GM12878 (cell line): ENCODE results near the gene STPG3. TPM values are rescaled to one million over a fixed set of nuclear protein-coding genes. Genes with fewer than 3 reads are reported as not detected.
A peak's percentile ranks its signal among the peaks of the same experiment; 100 is the strongest.

Experiments used
- ATF2 ChIP-seq: IDR thresholded peaks from 2 replicates; pipeline ENCODE4 v1.6.1; 2012; ENCODE audit warnings: low read length, inconsistent platforms
- CEBPB ChIP-seq, 2 experiments: fragments of 150-350 bp in 1 of 2; IDR thresholded peaks; 2 replicates each; pipeline ENCODE4 v1.6.1; 2012 to 2014; ENCODE audit warnings: low read depth in 2 of 2, low read length in 2 of 2, borderline replicate concordance in 1 of 2, inconsistent platforms in 1 of 2
- CHD1 ChIP-seq: IDR thresholded peaks from 2 replicates; pipeline ENCODE4 v1.6.1; 2012; ENCODE audit warnings: low read depth, low read length, improper control_type of control experiment
- EGR1 ChIP-seq, 2 experiments: IDR thresholded peaks; 1 replicate in 1 of 2; 2 replicates in 1 of 2; pipeline ENCODE4 v1.6.1; 2011 to 2012; ENCODE audit warnings: low read depth in 2 of 2, low read length in 2 of 2, borderline replicate concordance in 1 of 2, mild to moderate bottlenecking in 1 of 2, moderate library complexity in 1 of 2
- GATAD2B ChIP-seq: fragments of 450-650 bp; conservative IDR thresholded peaks from 2 replicates; pipeline ENCODE4 v1.6.1; 2017; ENCODE audit warnings: low read depth, mild to moderate bottlenecking, moderate library complexity
- HCFC1 ChIP-seq: fragments of 150-350 bp; IDR thresholded peaks from 2 replicates; pipeline ENCODE4 v1.6.1; 2014; ENCODE audit warnings: low read length
- JUND ChIP-seq: IDR thresholded peaks from 2 replicates; pipeline ENCODE4 v1.6.1; 2012; ENCODE audit warnings: low read depth, mild to moderate bottlenecking, low read length, improper control_type of control experiment, moderate library complexity
- NR2C2 ChIP-seq: IDR thresholded peaks from 2 replicates; pipeline ENCODE4 v1.6.1; 2011; ENCODE audit warnings: borderline replicate concordance, low read depth; ENCODE audit not compliant: control insufficient read depth, insufficient read length
- NRF1 ChIP-seq: conservative IDR thresholded peaks from 2 replicates; pipeline ENCODE4 v1.6.1; 2011; ENCODE audit warnings: mild to moderate bottlenecking, low read depth, low read length, improper control_type of control experiment
- PBX3 ChIP-seq: IDR thresholded peaks from 2 replicates; pipeline ENCODE4 v1.6.1; 2011; ENCODE audit warnings: mild to moderate bottlenecking, low read depth, low read length, moderate library complexity; ENCODE audit not compliant: insufficient replicate concordance
- PML ChIP-seq: IDR thresholded peaks from 2 replicates; pipeline ENCODE4 v1.6.1; 2012; ENCODE audit warnings: low read length, inconsistent platforms
- POLR2AphosphoS2 ChIP-seq: IDR thresholded peaks from 2 replicates; pipeline ENCODE4 v1.6.1; 2011; ENCODE audit warnings: low read depth, mild to moderate bottlenecking, low read length, improper control_type of control experiment, moderate library complexity
- SREBF1 ChIP-seq: IDR thresholded peaks from 2 replicates; pipeline ENCODE4 v1.6.1; 2012; ENCODE audit warnings: mild to moderate bottlenecking, low read length
- SRF ChIP-seq, 2 experiments: IDR thresholded peaks; 2 replicates each; pipeline ENCODE4 v1.6.1; 2011; ENCODE audit warnings: low read depth in 2 of 2, low read length in 2 of 2, mild to moderate bottlenecking in 1 of 2, moderate library complexity in 1 of 2
- TCF12 ChIP-seq: IDR thresholded peaks from 2 replicates; pipeline ENCODE4 v1.6.1; 2011; ENCODE audit warnings: low read depth, mild to moderate bottlenecking, low read length
- TCF3 ChIP-seq: IDR thresholded peaks from 2 replicates; pipeline ENCODE4 v1.6.1; 2012; ENCODE audit warnings: low read depth, mild to moderate bottlenecking, low read length, borderline replicate concordance; ENCODE audit not compliant: insufficient read depth
- WRNIP1 ChIP-seq: IDR thresholded peaks from 2 replicates; pipeline ENCODE4 v1.6.1; 2011; ENCODE audit warnings: low read depth, low read length, improper control_type of control experiment, borderline replicate concordance
- ZBTB11 ChIP-seq: fragments of 450-650 bp; formaldehyde crosslinking; IDR thresholded peaks from 2 replicates; pipeline ENCODE4 v1.5.0; 2022; ENCODE audit warnings: mild to moderate bottlenecking, missing genetic modification characterization
- ZNF274 ChIP-seq: IDR thresholded peaks from one replicate; pipeline ENCODE4 v1.8.0; 2011; ENCODE audit not compliant: insufficient read length, insufficient read depth
- polyA plus RNA-seq, 11 experiments: library from polyadenylated mRNA; depleted of rRNA in 4 of 11; unstranded in 6 of 11; stranded (reverse) in 5 of 11; fragments of >200 nt; fragmentation: Nextera tagmentation in 4 of 11; fragmentation: Illumina TruSeq in 1 of 11; extraction: Ambion mirVana in 4 of 11; extraction: Trizol in 1 of 11; gene quantifications; 1 replicate in 1 of 11; 2 replicates in 10 of 11; pipeline versions ENCODE4 v1.2.1 to v1.2.3, GENCODE V29; 2011 to 2016; ENCODE audit warnings: inconsistent platforms in 2 of 11, missing spikeins in 2 of 11, low read depth in 1 of 11
- total RNA-seq, 4 experiments: library from RNA; depleted of rRNA in 3 of 4; stranded (reverse); fragments of >200 nt in 3 of 4; fragmentation: Illumina TruSeq in 1 of 4; extraction: Trizol in 1 of 4; gene quantifications; 2 replicates each; pipeline versions ENCODE4 v1.2.1 to v1.2.3, GENCODE V29; 2013 to 2021
- TF ChIP-seq, protein P1 (sequence below): IDR thresholded peaks from 2 replicates; pipeline ENCODE4 v1.6.1; 2012; ENCODE audit warnings: low read depth, low read length, improper control_type of control experiment
- TF ChIP-seq, protein P2 (sequence below): fragments of 150-350 bp; IDR thresholded peaks from 2 replicates; pipeline ENCODE4 v1.6.1; 2014; ENCODE audit warnings: mild to moderate bottlenecking, low read depth, low read length

Gene STPG3
- total and polyA plus RNA-seq, 10 of the 15 experiments (the other 5 are each of a cell fraction or from before 2014, with no cell fraction given), result not detected

- peak; percentile 57; the same call in 1 of the 2 replicates for TF ChIP-seq ZBTB11
- peak; percentile 57 to 93 for TF ChIP-seq SRF (IDR thresholded peaks at IDR 0.05; ENCODE audit: low read depth in 2 of 2, low read length in 2 of 2)
- 0 out of 2 replicates have a peak, but pooled peaks have one; percentile 47 for TF ChIP-seq TCF12
- TF ChIP-seq CEBPB (IDR thresholded peaks at IDR 0.05; ENCODE audit: borderline replicate concordance in 1 of 2, low read depth in 2 of 2, low read length in 2 of 2), result no peak
- TF ChIP-seq, protein P1, sequence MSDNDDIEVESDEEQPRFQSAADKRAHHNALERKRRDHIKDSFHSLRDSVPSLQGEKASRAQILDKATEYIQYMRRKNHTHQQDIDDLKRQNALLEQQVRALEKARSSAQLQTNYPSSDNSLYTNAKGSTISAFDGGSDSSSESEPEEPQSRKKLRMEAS, result peak; percentile 69; the same call in 1 of the 2 replicates
- no peak for TF ChIP-seq WRNIP1
- TF ChIP-seq PBX3, result no peak
- peak; percentile 82 for TF ChIP-seq HCFC1
- peak; percentile 88 for TF ChIP-seq GATAD2B
- no peak for TF ChIP-seq NRF1
- no peak for TF ChIP-seq TCF3
- TF ChIP-seq CHD1, result no peak
- TF ChIP-seq EGR1 (IDR thresholded peaks at IDR 0.05; ENCODE audit: borderline replicate concordance in 1 of 2, low read depth in 2 of 2, low read length in 2 of 2), result no peak; a peak in 1 of 3 replicates
- 0 out of 2 replicates have a peak, but pooled peaks have one; percentile 54 for TF ChIP-seq POLR2AphosphoS2
- no peak for TF ChIP-seq NR2C2
- TF ChIP-seq ZNF274, result no peak
- no peak for TF ChIP-seq JUND
- TF ChIP-seq, protein P2, sequence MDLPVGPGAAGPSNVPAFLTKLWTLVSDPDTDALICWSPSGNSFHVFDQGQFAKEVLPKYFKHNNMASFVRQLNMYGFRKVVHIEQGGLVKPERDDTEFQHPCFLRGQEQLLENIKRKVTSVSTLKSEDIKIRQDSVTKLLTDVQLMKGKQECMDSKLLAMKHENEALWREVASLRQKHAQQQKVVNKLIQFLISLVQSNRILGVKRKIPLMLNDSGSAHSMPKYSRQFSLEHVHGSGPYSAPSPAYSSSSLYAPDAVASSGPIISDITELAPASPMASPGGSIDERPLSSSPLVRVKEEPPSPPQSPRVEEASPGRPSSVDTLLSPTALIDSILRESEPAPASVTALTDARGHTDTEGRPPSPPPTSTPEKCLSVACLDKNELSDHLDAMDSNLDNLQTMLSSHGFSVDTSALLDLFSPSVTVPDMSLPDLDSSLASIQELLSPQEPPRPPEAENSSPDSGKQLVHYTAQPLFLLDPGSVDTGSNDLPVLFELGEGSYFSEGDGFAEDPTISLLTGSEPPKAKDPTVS, result no peak
- TF ChIP-seq PML, result no peak
- TF ChIP-seq SREBF1, result no peak
- no peak for TF ChIP-seq ATF2
Observed at GRCh38 chr9:137205126-137206069, 45.7 kb upstream of the STPG3 start, which contains the start of the genes NDOR1 and TMEM203 (continued).
